Sigmoid colon (tissue), 4 donors: Measurements from ENCODE around the gene GALNT10.

ENCODE experiments used
- CTCF ChIP-seq, 4 experiments: fragments of 450-650 bp in 3 of 4; fragments of 200-600 bp in 1 of 4; IDR thresholded peaks; one replicate each; pipeline ENCODE4 v1.5.1; 2016 to 2019; ENCODE audit warnings: antibody characterized with exemption in 4 of 4, mild to moderate bottlenecking in 3 of 4, moderate library complexity in 2 of 4
- EP300 ChIP-seq, 4 donors: sonication (generic); formaldehyde crosslinking; IDR thresholded peaks; one replicate each; pipeline ENCODE4 v1.6.1; 2017; ENCODE audit warnings: antibody characterized with exemption in 4 of 4
- POLR2AphosphoS5 ChIP-seq, 4 donors: sonication (generic); formaldehyde crosslinking; IDR thresholded peaks; one replicate each; pipeline ENCODE4 v1.6.1; 2017; ENCODE audit warnings: antibody characterized with exemption in 4 of 4

- no peak for TF ChIP-seq CTCF (IDR thresholded peaks at IDR 0.05)
- TF ChIP-seq POLR2AphosphoS5 (IDR thresholded peaks at IDR 0.05) = no peak
- TF ChIP-seq EP300 (IDR thresholded peaks at IDR 0.05) = no peak
These were observed 183.2 kb downstream of the GALNT10 start for GRCh38 chr5:154373729-154374179.
